Mucosa of gallbladder (tissue), 1 donor: Measurements from ENCODE around the gene AP2A1. TPM values are rescaled to one million over a fixed set of nuclear protein-coding genes. Genes with fewer than 3 reads are reported as not detected.
A peak's percentile ranks its signal among the peaks of the same experiment; 100 is the strongest.

Source experiments
- DNase-seq: peaks from one replicate; pipeline ENCODE4 v3.0.0-alpha.2; 2020; ENCODE audit warnings: low spot score
- total RNA-seq: library from RNA; stranded (reverse); gene quantifications from one replicate; pipeline ENCODE4 v1.2.1, GENCODE V29; 2021
- donor health status: DM: no; HTN: no; CAD: no.

Gene AP2A1
- total RNA-seq, 1 donor from 2014 or later = 76.3 TPM

DNA sequence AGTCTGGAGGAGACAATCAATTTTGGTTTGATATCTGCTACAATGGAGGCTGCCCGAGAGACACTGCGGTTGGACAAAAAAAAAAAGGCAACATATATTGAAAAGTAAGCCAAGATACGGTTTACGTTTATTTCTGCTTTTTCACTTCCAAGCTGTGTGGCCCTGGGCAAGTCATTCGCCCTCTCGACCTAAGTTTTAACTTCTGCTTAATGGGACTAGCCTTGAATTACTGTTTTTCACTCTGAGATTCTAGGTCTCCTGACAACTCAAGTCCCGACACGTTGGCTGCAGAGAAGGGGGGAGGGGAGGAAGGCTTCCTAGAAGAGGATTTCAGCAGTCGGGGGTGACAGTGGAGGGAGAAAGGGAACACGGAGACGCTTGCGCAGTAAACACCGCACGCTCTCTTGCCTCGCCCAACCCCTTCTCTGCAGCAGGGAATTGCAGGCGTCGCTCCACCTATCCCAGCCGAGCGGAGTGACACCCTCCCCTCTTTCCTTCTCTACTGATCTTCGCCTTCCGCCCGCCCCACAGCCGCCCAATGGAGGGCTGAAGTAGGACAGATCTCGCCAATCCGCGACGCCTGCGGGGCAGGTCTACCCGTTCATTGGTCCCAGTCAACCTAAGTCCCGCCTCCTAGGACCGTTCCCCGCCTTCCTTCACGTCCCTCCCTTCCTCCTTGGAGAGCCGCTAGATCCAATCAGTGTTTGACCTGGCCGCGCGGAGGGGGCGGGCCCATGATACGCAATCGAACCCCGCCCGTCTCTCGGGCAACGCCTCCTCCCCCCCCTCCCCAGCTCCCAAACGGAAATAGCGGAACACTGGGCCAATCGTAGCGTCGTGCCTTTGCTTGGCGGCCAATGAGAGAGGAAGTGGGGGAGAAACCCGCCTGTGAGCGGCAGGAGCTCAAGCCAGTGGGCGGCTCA is 533 bp upstream of the AP2A1 start:
- peak; percentile 100 for DNase-seq

DNA sequence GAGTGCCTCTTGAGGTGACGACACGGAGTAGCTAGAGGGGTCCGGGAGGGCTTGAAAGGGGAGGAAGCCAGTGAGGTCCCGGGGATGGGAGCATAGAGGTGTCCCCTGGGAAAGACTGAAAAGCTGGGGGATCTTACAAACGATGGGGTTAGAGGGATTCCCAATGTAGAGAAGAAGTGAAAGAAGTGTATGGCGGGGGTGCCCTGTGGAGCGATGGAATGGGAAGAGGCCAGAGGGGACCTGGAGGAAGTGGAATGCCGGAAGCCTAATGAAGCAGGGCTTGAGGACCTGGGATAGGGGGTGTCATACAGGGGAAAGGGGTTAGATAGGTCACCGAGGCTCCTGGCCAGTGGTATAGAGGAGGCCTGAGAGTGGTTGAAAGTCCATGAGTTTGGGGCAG is 580 bp downstream of the AP2A1 start:
- no peak for DNase-seq

DNA sequence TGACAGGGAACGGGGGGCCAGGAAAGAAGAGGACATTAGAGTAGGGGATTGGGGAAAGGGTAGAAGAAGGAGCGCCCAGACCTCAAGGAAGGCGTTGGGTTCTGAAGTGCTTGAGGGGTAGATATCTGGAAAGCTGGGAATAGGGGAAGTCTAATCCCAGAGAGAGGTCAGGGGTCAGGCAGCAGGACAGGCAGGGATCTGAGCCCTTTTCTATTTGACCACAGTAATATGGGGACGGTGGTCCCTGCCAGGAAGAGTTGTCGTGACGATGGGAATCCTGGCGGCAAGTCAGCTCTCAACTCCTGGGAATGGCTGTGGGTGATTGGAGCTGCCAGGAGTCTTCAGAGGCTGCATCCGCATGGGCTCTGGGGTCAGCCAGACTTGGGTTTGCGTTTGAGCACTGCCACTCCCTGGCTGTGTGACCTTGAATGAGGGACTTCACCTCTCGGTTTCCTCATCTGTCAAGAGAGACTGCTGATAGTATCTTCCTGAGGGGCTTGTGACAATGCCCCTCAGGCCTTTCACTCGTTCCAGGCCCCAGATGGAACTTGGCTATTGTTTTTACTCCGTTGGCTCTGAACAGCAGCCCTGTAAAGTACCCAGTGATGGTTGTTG is 1.3 kb downstream of the AP2A1 start:
- DNase-seq = no peak

DNA sequence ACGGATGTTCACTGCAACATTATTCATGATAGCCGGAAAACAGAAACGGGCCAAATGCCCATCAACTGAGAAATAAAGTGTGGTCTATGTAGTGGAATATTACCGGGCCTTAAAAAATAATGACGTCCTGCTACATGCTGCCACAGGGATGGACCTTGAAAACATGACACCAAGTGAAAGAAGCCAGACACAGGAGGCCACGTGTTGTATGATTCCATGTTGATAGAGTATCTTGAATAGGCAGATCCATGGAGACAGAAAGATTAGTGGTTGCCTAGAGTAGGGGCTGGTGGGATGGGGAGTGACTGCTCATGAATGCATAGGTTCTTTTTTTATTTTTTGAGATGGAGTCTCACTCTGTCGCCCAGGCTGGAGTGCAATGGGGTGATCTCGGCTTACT is 3.7 kb downstream of the AP2A1 start:
- DNase-seq = no peak

DNA sequence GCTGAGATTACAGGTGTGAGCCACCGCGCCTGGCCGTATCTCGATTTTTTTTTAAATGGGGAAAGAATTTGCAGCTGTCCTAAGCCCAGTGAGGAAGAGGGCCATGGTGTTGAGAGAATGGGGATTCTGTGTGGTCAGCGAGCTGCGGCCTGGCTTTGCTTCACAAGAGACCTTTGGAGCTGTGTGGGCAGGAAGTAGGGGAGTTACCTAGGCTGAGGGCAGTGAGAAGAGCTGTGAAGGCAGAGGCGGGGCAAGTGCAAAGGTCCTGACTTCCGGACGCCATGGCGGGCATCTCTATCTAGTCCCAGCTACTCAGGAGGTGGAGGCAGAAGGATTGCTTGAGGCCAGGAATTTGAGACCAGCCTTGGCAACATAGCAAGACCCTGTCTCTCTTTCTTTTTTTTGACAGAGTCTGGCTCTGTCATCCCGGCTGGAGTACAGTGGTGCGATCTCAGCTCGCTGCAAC is 4.9 kb downstream of the AP2A1 start:
- no peak for DNase-seq

DNA sequence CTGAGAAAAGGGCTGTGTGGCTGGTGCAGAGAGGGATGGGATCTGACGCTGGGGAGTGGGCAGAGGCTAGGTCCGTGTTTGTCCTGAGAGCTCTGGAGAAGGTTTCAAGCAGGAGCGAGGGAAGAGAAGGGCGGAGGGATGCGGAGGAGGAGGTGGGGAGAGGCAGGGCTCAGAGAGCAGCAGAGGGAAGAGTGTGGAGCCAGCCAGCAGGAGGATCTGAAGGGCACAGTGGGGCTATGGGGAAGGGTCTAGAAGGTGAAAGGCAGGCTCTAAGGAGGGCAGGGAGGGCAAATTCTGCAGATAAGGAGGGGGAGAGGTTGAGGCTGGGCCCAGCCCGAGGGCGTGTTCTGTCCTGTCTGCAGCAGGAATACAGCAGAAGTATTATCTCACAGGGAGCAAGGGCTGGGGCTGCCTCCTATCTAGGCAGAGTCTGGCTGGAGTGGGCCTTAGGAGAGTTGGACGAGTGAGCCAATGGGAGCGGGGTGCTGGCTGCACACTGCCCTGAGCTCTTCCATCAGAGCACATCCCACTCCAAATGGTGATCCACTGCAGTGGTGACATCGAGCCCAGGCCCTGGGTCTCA is 6.1 kb downstream of the AP2A1 start:
- DNase-seq = no peak

DNA sequence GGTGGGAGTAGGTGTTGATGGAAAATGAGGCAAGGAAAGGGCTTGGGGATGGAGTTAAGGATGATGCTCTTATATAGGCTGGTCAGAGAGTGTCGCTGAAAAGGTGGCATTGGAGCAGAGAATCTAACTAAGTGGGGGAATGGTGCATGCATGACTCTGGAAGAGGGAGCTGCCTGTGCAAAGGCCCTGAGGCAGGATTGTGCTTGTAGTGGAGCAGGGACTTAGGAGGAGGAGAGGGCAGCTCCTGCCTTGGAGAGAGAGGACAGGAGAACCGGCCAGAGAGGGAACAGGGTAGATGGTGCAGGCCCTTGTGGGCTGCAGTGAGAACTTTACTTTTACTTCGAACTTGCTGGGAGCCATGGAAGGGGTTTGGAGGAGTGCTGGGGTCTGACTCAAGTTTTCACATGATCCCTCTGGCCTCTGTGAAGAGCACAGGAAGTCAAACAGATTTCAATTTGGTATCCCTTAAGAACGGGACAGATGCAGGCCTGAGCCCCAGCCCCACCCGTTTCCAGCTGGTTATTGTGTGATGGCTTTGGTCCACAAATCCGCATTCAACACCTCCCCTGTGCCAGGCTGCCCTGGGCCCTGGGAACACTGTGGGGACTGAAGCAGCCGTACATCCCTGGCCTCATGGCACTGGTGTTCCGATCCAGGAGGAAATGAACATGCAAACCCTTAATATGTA is 7.0 kb downstream of the AP2A1 start:
- no peak for DNase-seq

DNA sequence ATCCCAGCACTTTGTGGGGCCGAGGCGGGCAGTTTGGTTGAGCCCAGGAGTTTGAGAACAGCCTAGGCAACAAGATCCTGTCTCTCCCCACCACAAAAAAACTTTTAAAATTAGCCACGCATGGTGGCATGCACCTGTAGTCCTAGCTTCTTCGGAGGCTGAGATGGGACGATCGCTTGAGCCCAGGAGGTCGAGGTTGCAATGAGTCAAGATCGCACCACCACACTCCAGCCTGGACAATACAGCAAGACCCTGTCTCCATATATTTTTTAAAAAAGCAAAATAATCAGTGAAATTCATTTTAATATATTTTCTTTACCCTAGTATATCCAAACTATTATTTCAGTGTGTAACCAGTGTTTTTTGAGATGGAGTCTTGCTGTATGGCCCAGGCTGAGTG is 8.2 kb downstream of the AP2A1 start:
- DNase-seq = no peak

DNA sequence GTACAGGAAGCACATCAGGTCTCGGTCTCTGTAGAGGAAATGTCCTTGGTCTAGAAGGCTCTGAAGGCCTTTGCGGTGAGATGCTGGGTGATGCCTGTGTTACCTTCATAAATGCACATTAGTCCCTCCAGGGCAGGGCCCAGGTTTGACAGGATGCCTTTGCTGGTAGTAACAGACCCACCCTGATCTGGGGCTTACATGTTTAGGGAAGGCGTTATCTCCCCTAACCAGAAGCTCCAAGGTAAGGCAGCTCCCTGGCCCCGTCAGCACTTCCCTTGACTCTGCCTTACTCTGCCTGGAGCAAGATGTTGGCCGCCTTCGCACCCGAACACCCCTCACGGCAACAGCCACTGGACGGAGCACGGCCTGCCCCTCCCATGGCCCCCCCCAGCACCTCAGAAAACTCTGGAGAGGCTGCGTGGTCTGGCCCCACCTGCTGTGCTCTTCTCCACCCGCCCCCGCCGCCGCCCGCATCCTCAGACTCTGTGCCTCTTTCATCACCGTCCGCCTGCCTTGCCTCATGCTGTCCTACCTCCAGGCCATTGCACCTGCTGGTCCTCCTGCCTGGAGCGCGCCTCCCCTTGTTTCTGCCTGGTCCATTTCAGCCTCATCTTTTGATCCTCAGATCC is 9.1 kb downstream of the AP2A1 start:
- no peak for DNase-seq

DNA sequence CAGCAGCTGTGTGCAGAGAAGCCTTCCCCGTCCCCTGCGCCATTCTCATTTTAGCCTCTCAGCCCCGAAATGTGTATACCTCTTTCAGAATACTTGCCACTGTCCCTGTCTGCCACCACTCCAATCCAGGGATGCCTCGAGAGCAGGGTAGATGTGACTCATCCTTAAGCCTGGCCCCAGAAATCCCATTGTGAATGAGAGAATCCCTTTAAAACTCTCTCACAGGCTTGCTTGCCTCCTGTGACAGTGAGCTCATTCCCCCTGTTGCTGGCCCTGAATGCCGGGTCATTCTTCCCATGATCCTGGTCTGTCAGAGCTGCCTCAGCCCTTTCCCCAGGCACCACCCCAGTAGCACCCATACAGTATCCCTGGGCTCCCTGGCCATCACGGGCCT is 9.6 kb downstream of the AP2A1 start:
- DNase-seq = no peak

DNA sequence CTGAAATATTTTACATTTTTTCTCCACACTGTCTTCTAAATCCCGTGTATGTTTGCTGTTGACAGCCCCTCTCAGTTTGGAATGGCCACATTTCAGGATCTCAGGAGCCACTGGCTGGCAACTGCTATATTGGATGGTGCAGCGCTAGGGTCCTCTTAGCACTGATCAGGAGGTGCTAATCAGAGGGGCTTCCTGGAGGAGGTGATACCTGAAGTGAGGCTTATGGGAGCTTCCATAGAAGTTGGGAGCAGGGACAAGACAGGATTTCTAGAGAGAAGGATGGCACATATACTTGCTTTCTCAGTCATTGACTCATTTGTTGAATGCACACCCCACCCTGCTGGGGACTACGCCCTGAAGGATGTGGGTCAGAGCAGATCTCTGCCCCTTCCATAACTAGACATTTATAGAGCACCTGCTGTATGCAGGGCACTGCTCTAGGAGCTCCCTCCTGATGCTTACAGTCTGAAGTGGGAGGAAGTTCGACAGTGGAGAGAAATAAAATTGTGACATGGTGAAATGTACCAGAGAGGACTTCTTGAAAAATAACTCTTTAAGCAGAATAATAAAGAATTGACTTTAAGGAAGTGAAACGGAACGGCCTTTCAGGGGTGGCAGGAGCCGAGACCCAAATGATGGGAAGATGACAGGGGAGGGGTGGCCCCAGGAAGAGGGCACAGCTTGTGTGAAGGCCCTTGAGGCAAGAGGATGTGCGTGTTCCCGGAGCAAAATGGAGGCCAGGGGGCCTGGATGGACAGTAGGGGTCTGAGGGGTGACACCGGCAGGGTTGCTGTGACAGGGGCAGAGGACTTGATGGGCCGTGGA is 13.1 kb downstream of the AP2A1 start:
- DNase-seq = no peak

DNA sequence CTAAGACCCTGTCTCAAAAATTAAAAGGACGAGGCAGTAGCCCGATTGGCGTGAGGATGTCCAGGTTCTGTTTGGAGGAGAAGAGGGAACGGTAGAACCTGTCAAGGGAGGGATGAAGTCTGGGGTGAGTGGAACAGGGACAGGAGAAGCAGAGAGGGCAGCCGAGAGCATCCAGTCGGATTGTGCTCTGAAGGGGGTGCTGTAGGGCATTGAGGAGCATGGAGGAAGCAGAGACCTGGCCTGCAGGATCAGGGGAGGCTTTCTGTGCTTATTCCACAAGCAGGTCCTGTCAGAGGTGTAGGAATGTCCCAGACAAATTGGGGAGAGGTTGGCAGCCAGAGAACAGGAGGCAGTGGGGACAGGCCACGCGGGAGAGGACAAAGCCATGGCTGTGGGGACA is 14.1 kb downstream of the AP2A1 start:
- DNase-seq = no peak

DNA sequence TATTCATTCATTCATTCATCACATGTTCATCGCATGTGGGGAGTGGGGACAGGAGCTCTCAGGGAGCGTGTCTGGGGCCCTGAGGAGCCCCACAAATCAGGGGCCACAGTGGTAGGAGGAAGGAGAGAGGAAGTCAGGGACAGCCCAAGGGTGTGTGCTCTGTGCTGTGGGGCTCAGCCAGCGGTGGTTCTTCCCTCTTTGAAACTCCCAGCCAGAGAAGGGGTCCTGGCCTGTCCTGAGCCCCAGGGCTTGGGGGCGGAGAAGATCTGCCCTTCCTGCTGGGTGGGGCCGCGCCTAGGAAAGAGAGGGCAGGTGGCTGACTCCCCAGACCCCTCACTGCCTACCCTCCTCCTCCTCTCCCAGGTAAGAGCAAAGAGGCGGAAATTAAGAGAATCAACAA is 14.6 kb downstream of the AP2A1 start:
- no peak for DNase-seq

DNA sequence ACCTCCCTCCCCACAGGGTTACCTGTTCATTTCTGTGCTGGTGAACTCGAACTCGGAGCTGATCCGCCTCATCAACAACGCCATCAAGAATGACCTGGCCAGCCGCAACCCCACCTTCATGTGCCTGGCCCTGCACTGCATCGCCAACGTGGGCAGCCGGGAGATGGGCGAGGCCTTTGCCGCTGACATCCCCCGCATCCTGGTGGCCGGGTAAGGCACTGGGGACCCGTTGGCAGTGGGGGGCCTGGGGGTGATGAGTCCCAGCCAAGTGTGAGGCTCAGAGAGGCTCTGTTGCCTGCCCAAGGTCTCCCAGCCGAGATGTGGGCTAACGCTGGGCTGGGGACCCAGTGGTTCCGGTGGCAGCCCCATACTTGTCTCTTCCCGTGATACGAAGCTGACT is 15.7 kb downstream of the AP2A1 start:
- DNase-seq = no peak

DNA sequence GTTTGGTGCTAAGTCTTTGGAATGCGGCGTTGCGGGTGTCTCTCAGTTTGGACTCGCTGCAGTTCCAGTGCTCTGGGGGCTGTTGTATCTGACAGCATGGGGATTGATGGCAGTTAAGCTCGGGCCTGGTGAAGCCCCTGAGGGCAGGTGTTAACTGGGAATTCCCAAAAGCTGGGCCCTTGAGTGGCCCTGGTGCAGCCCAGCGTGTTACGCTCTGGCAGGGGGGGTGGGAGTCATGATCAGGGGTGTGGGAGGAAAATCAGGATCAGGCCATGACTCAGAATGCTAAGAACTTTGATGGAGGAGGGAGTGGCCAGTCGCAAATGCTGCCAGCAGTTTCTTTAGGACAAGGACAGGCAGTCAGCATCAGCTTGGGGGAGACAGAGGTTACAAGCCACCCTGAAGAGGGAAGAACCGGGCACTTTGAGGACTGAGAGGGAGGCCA is 19.6 kb downstream of the AP2A1 start:
- no peak for DNase-seq

DNA sequence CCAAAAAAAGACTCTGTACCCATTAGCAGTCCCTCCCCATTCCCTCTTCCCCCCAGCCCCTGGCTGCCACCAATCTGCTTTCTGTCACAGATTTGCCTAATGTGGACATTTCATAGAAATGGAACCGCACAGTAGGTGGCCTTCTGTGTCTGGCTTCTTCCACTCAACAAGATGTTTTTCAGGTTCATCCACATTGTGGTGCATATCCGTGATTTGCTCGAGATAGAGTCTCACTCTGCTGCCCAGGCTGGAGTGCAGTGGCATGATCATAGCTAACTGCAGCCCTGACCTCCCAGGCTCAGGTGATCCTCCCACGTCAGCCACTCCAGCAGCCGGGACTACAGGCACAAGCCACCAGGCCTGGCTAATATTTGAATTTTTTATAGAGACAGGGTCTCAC is 20.9 kb downstream of the AP2A1 start:
- no peak for DNase-seq

DNA sequence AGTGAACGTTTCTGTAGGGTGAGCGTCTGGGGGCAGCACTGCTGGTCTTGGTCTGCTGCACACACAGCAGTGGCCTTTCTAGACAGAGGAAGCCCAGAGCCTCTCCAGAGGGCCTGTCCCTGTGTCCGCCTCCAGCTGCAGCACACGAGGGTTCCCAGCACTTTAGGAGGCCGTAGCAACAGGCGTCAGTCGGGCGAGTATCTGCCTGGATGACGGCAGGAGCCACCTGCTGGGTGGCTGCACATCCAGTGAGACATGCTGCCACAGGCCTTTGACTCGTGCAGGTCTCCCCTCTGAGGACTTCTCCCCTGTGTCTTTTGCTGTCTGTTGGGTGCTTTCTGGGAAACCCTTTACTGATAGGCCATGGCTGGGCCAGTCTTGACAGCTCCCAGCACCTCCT is 22.1 kb downstream of the AP2A1 start:
- DNase-seq = no peak

DNA sequence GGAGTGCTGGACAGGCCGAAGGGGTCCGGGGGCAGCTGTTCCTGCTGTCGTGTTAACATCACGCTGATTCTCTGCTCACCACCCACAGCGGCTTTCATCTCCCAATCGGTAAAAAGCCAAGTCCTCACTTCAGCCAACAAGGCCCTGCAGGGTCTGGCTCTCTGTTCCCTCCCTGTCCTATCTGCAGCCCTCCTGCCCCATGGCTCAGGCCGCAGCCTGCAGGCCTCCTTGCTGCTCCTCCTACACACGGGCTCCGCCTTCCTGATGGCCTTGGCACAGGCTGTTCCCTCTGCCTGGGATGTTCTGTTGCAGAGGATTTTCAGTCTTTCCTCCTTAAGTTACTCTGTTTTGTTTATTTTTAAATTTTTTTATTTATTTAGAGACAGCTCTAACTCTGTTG is 24.1 kb downstream of the AP2A1 start:
- DNase-seq = peak; percentile 49

DNA sequence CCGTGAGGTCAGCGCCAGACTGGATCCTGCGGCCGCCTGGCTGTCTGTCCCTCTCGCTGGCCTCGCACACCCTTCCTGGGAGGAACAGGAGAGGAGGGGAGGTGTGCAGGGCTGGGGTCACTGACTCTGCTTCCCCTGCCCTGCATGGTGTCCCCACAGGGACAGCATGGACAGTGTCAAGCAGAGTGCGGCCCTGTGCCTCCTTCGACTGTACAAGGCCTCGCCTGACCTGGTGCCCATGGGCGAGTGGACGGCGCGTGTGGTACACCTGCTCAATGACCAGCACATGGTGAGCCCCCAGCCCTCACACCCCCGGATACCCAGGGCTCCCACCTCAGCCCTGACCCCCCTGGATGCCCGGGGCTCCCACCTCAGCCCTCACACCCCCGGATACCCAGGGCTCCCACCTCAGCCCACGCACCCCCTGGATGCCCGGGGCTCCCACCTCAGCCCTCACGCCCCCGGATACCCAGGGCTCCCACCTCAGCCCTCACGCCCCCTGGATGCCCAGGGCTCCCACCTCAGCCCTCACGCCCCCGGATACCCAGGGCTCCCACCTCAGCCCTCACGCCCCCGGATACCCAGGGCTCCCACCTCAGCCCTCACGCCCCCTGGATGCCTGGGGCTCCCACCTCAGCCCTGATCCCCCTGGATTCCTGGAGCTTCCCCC is 25.1 kb downstream of the AP2A1 start:
- DNase-seq = no peak

DNA sequence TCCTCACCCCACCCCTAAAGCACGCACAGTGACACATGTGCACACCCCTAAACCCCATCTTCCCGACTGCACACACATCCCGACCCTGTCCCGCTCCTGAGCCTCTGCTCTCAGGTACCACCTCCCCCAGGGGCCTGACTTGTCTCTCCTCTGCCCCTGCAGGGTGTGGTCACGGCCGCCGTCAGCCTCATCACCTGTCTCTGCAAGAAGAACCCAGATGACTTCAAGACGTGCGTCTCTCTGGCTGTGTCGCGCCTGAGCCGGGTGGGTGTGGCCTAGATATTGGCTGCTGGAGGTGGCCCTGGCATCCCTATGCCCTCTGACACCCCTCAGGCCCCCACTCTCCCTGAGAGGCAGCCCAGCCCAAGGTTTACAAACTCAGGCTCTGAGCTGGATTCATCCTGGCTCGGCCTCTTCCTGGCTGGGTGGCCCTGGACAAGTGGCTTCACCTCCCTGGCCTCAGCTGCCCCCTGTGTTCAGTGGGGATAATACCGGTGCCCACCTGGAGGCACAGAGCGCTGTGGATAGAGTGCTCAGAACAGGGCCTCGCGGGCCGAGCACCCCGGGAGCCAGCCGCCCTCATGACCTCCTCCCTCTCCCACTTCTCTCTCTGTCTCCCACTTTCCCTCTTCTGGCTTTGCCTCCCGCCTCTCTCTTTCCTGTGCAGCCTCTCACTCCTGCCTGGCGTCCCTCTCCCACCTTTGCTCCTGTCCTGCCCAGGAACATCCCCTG is 26.2 kb downstream of the AP2A1 start:
- no peak for DNase-seq
